Ishikawa (cell line): ENCODE data around the gene ZBTB26.

ENCODE experiments used
- CEBPB ChIP-seq: IDR thresholded peaks from 2 replicates; pipeline ENCODE4 v1.6.1; 2012
- CREB1 ChIP-seq: IDR thresholded peaks from 2 replicates; pipeline ENCODE4 v1.6.1; 2012; ENCODE audit warnings: low read depth
- EGR1 ChIP-seq: IDR thresholded peaks from 2 replicates; pipeline ENCODE4 v1.6.1; 2012
- EP300 ChIP-seq: IDR thresholded peaks from 2 replicates; pipeline ENCODE4 v1.6.1; 2012; ENCODE audit warnings: borderline replicate concordance
- FOXM1 ChIP-seq: IDR thresholded peaks from 2 replicates; pipeline ENCODE4 v1.6.1; 2012; ENCODE audit warnings: low read depth, borderline replicate concordance
- NFIC ChIP-seq: IDR thresholded peaks from 2 replicates; pipeline ENCODE4 v1.6.1; 2012
- RAD21 ChIP-seq: IDR thresholded peaks from 2 replicates; pipeline ENCODE4 v1.6.1; 2012; ENCODE audit warnings: low read depth
- TAF1 ChIP-seq: IDR thresholded peaks from 2 replicates; pipeline ENCODE4 v1.6.1; 2012; ENCODE audit warnings: low read depth, mild to moderate bottlenecking
- TCF12 ChIP-seq: IDR thresholded peaks from 2 replicates; pipeline ENCODE4 v1.6.1; 2012; ENCODE audit warnings: low read depth
- TEAD4 ChIP-seq: IDR thresholded peaks from 2 replicates; pipeline ENCODE4 v1.6.1; 2012
- USF1 ChIP-seq: IDR thresholded peaks from 2 replicates; pipeline ENCODE4 v1.6.1; 2012
- YY1 ChIP-seq: IDR thresholded peaks from 2 replicates; pipeline ENCODE4 v1.6.1; 2012; ENCODE audit warnings: low read depth
- ZBTB7A ChIP-seq: IDR thresholded peaks from 2 replicates; pipeline ENCODE4 v1.6.1; 2012; ENCODE audit warnings: low read depth
- TF ChIP-seq, protein P1 (sequence below): IDR thresholded peaks from 2 replicates; pipeline ENCODE4 v1.6.1; 2012
- TF ChIP-seq, protein P2 (sequence below): IDR thresholded peaks from 2 replicates; pipeline ENCODE4 v1.6.1; 2012; ENCODE audit warnings: low read depth, mild to moderate bottlenecking

Gene ZBTB26

DNA sequence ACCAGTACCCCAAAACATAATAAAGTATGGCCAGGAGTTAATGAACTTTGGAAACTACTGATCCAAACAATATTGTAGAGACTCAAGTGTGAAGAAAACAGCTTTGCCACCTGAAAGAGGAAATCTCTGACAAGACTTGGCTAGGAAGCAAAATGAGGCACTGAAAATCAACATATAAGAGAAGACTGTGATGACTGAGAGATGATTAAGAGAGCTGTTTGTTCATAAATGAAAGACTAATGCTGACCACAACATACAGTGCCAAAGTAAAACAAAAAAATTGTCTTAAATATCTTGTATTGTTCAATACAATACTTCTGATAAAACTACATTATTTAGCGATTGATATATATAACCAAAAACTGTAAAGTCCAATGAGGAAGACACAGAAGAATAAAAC is 33.3 kb downstream of the ZBTB26 start:
- TF ChIP-seq TAF1, result no peak
- no peak for TF ChIP-seq EP300
- TF ChIP-seq YY1, result no peak
- TF ChIP-seq TEAD4, result no peak
- no peak for TF ChIP-seq USF1
- no peak for TF ChIP-seq CREB1
- TF ChIP-seq FOXM1, result no peak
- TF ChIP-seq ZBTB7A, result no peak
- no peak for TF ChIP-seq NFIC
- TF ChIP-seq, protein P1, sequence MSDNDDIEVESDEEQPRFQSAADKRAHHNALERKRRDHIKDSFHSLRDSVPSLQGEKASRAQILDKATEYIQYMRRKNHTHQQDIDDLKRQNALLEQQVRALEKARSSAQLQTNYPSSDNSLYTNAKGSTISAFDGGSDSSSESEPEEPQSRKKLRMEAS, result no peak
- TF ChIP-seq, protein P2, sequence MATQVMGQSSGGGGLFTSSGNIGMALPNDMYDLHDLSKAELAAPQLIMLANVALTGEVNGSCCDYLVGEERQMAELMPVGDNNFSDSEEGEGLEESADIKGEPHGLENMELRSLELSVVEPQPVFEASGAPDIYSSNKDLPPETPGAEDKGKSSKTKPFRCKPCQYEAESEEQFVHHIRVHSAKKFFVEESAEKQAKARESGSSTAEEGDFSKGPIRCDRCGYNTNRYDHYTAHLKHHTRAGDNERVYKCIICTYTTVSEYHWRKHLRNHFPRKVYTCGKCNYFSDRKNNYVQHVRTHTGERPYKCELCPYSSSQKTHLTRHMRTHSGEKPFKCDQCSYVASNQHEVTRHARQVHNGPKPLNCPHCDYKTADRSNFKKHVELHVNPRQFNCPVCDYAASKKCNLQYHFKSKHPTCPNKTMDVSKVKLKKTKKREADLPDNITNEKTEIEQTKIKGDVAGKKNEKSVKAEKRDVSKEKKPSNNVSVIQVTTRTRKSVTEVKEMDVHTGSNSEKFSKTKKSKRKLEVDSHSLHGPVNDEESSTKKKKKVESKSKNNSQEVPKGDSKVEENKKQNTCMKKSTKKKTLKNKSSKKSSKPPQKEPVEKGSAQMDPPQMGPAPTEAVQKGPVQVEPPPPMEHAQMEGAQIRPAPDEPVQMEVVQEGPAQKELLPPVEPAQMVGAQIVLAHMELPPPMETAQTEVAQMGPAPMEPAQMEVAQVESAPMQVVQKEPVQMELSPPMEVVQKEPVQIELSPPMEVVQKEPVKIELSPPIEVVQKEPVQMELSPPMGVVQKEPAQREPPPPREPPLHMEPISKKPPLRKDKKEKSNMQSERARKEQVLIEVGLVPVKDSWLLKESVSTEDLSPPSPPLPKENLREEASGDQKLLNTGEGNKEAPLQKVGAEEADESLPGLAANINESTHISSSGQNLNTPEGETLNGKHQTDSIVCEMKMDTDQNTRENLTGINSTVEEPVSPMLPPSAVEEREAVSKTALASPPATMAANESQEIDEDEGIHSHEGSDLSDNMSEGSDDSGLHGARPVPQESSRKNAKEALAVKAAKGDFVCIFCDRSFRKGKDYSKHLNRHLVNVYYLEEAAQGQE, result no peak
- no peak for TF ChIP-seq RAD21
- no peak for TF ChIP-seq TCF12
- TF ChIP-seq EGR1, result no peak
- TF ChIP-seq CEBPB, result no peak

- TF ChIP-seq TCF12, result no peak
- TF ChIP-seq USF1, result no peak
- no peak for TF ChIP-seq TAF1
These were observed 42.8 kb downstream of the ZBTB26 start for GRCh38 chr9:122888480-122888879.

- no peak for TF ChIP-seq EGR1
- TF ChIP-seq NFIC, result no peak
- TF ChIP-seq FOXM1, result no peak
- TF ChIP-seq, protein P2, result no peak
- TF ChIP-seq ZBTB7A, result no peak
- no peak for TF ChIP-seq TEAD4
- no peak for TF ChIP-seq TAF1
- no peak for TF ChIP-seq CEBPB
- no peak for TF ChIP-seq CREB1
- TF ChIP-seq, protein P1, result no peak
- TF ChIP-seq RAD21, result no peak
These were observed 48.2 kb downstream of the ZBTB26 start for GRCh38 chr9:122883125-122883524.

GRCh38 chr9:122879443-122879842 is 51.9 kb downstream of the ZBTB26 start:
- TF ChIP-seq, protein P1, result no peak
- TF ChIP-seq YY1 (no peak), TEAD4 (no peak), TAF1 (no peak), NFIC (no peak), EGR1 (no peak), EP300 (no peak), FOXM1 (no peak), CEBPB (no peak), USF1 (no peak), CREB1 (no peak), RAD21 (no peak), ZBTB7A (no peak), TCF12 (no peak)
- TF ChIP-seq, protein P2, result no peak
